ENCODE data around the gene UGGT1.
"Not testable (repeated sequence)": the region's sequence is repeated elsewhere in the genome, so short reads cannot be mapped to it uniquely, and the experiment has no call there.

- not testable (repeated sequence) for TF ChIP-seq NFIC (IDR thresholded peaks at IDR 0.05; ENCODE audit: borderline replicate concordance); MAX (IDR thresholded peaks at IDR 0.05; ENCODE audit: low read depth); CTCF (IDR thresholded peaks at IDR 0.05); MXI1 (IDR thresholded peaks at IDR 0.05; ENCODE audit: low read depth, low read length); USF1 (IDR thresholded peaks at IDR 0.05; ENCODE audit: borderline replicate concordance, low read depth); REST (IDR thresholded peaks at IDR 0.05; ENCODE audit: low read depth, low read length); CHD2 (IDR thresholded peaks at IDR 0.05; ENCODE audit: low read length, partially characterized antibody); POLR2AphosphoS5 (IDR thresholded peaks at IDR 0.05; ENCODE audit: low read depth, low read length); RFX5 (IDR thresholded peaks at IDR 0.05; ENCODE audit: low read length)
These were observed 83.1 kb downstream of the UGGT1 start for GRCh38 chr2:128174067-128174466.
